Measurements from ENCODE around the gene PCGF2. TPM values are rescaled to one million over a fixed set of nuclear protein-coding genes. Genes with fewer than 3 reads are reported as not detected.

Gene PCGF2
- total RNA-seq, 1 donor from 2014 or later = 108 TPM

DNA sequence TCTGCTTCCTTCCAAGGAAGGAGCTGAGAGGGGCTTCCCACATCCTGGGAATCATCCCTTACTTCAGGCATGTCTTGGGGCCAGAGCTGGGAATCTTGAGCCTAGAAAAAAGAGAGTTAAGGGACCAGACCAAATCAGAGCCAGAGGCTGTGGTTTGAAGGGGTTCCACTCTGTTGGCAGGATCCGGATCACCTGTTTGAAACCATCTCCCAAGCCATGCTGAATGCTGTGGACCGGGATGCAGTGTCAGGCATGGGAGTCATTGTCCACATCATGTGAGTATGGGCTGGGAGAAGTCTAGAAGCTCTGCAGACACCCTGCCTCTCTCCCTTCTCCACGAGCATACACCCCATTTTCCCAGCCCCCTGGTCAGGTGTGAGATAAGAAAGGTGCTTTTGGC is 14.1 kb upstream of the PCGF2 start:
- Mint-ChIP-seq H3K36me3 (ENCODE audit: low read depth) (peaks cover 10% of the 10 kb centered on the region), H3K4me1 (peaks cover 11% of the 10 kb centered on the region)

DNA sequence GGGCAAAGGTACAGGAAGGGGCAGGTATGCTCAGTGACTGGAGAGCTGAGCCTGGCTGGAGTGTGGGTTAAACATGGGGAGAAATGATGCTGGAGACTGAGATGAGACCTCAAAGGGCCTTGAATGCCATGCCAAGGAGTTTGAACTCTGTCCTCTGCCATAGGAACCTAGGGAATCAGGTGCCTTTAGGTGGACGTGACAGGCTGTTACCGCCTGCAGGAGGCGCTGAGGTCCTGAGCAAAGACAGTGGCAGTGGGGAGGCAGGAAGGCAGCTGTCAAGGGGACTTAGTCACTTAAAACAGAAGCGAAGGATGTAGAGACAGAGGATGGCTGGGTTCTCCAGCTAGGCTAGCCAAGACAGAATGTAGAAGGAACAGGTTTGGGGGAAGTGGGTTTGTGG is 13.5 kb upstream of the PCGF2 start:
- TF ChIP-seq, protein P1, sequence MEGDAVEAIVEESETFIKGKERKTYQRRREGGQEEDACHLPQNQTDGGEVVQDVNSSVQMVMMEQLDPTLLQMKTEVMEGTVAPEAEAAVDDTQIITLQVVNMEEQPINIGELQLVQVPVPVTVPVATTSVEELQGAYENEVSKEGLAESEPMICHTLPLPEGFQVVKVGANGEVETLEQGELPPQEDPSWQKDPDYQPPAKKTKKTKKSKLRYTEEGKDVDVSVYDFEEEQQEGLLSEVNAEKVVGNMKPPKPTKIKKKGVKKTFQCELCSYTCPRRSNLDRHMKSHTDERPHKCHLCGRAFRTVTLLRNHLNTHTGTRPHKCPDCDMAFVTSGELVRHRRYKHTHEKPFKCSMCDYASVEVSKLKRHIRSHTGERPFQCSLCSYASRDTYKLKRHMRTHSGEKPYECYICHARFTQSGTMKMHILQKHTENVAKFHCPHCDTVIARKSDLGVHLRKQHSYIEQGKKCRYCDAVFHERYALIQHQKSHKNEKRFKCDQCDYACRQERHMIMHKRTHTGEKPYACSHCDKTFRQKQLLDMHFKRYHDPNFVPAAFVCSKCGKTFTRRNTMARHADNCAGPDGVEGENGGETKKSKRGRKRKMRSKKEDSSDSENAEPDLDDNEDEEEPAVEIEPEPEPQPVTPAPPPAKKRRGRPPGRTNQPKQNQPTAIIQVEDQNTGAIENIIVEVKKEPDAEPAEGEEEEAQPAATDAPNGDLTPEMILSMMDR (conservative IDR thresholded peaks at IDR 0.05) = peak; percentile 51
- Mint-ChIP-seq H3K27ac (ENCODE audit: unreplicated experiment) (peak overlapping the region; percentile 46), H3K9me3 (no peaks in the 10 kb centered on the region), H3K27me3 (ENCODE audit: low read depth) (no peaks in the 10 kb centered on the region), H3K36me3 (ENCODE audit: low read depth) (peaks cover 10% of the 10 kb centered on the region), H3K4me3 (peak overlapping the region; percentile 17), H3K4me1 (peaks cover 5% of the 10 kb centered on the region)
- DNase-seq (ENCODE audit: low read depth, low spot score) = peak; percentile 36

More for the DNA sequence above, 14.1 kb upstream of the PCGF2 start:
- TF ChIP-seq, protein P1 (conservative IDR thresholded peaks at IDR 0.05) = no peak
- no peak for DNase-seq (ENCODE audit: low read depth, low spot score)
- no peak overlapping the region for H3K4me3 Mint-ChIP-seq
- no peak overlapping the region for H3K27ac Mint-ChIP-seq (ENCODE audit: unreplicated experiment)
- no peaks in the 10 kb centered on the region for H3K27me3 Mint-ChIP-seq (ENCODE audit: low read depth)
- H3K9me3 Mint-ChIP-seq = no peaks in the 10 kb centered on the region

DNA sequence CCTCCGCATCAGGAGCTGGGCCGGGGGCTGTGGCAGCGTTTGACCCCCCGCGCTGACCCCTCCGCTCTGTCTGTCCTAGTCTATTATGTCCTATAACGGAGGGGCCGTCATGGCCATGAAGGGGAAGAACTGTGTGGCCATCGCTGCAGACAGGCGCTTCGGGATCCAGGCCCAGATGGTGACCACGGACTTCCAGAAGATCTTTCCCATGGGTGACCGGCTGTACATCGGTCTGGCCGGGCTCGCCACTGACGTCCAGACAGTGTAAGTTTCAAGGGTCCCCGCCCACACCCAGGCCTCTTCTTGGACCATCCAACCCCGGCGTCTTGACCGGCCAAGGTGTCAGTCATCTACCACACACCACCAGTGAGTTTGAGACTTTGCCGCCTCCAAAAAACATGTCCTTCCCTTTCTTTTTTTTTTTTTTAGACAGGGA is 5.0 kb upstream of the PCGF2 start:
- Mint-ChIP-seq H3K4me3 (peak overlapping the region; percentile 96), H3K36me3 (ENCODE audit: low read depth) (peaks cover 4% of the 10 kb centered on the region), H3K27ac (ENCODE audit: unreplicated experiment) (no peak overlapping the region), H3K27me3 (ENCODE audit: low read depth) (peaks cover 23% of the 10 kb centered on the region), H3K4me1 (peaks cover 39% of the 10 kb centered on the region), H3K9me3 (no peaks in the 10 kb centered on the region)
- no peak for DNase-seq (ENCODE audit: low read depth, low spot score)
- TF ChIP-seq, protein P1 (conservative IDR thresholded peaks at IDR 0.05) = no peak

DNA sequence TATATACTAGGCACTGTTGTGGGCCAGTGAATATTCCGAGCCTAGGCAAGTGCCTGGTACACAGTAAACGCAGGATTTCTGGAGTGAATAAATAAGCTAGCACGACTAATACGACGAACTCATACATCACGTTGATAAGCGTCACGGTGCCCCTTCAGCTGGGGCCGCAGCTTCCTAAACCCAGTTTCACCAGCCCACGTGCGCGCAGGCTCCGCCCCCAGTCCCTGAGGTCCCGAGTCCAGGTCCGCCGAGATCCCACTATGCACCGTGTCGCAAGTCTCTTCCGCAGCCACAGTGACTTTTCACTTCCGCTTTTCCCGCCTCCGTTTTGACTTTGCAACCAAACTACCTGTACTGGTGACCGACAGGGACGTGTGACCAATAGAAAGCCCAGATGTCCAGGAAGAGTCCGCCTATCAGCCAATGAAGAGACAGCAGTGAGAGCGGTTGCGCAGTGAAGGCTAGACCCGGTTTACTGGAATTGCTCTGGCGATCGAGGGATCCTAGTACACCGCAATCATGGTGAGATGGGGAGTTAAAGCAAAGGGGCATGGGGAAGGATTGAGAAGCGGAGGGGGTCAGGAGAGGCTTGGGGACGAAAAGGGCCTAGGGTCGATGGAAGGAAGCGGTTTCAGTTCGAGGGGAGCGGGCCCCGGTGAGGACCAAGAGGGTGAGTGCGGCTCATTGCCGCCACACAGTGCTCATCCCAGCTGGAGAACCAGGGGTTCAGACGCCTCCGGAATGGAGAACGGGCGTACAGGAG is 4.4 kb upstream of the PCGF2 start, which contains the start of gene PSMB3:
Gene PSMB3, plus strand, starts transcription at position 434 of the 763 bp plus-strand sequence. Its CDS starts 86 bp downstream, at position 520.
- TF ChIP-seq, protein P1 (conservative IDR thresholded peaks at IDR 0.05) = no peak
- H3K27ac Mint-ChIP-seq (ENCODE audit: unreplicated experiment) = peak within 1 kb of the TSS; percentile 88
- H3K36me3 Mint-ChIP-seq (ENCODE audit: low read depth) = peaks cover 4% of the 10 kb centered on the region
- H3K9me3 Mint-ChIP-seq = no peaks in the 10 kb centered on the region
- H3K4me1 Mint-ChIP-seq = peaks cover 39% of the 10 kb centered on the region
- H3K27me3 Mint-ChIP-seq (ENCODE audit: low read depth) = peaks cover 23% of the 10 kb centered on the region
- H3K4me3 Mint-ChIP-seq = peak within 1 kb of the TSS; percentile 96
- DNase-seq (ENCODE audit: low read depth, low spot score) = peak; percentile 85

DNA sequence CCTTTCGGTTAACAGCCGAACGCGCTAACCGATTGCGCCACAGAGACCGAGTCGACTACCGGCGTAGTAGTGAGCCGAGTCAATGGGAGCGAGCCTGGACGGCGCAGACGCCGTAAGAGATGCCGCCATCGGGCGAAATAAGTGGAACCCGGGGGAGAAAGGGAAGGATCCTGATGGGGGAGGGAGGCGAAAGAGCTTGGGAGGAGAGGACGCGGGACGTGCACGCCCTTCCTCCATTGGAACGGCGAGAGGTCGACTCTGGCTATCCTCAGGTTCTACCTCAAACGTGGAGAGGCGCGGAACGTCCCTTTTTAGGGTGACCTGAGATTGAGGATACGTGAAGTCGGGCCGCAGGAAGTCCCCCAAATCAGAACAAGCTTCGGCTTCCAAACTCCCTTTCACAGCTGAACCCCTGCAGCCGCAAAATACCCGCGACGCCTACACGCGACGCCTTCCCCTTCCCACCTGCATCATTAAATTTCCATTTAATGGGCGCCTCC is 3.7 kb upstream of the PCGF2 start:
- H3K36me3 Mint-ChIP-seq (ENCODE audit: low read depth) = peaks cover 4% of the 10 kb centered on the region
- TF ChIP-seq, protein P1 (conservative IDR thresholded peaks at IDR 0.05) = no peak
- peak overlapping the region; percentile 74 for H3K27ac Mint-ChIP-seq (ENCODE audit: unreplicated experiment)
- peak overlapping the region; percentile 96 for H3K4me3 Mint-ChIP-seq
- no peaks in the 10 kb centered on the region for H3K9me3 Mint-ChIP-seq
- peak; percentile 90 for DNase-seq (ENCODE audit: low read depth, low spot score)
- peaks cover 40% of the 10 kb centered on the region for H3K4me1 Mint-ChIP-seq
- peaks cover 23% of the 10 kb centered on the region for H3K27me3 Mint-ChIP-seq (ENCODE audit: low read depth)
